SK-N-MC (cell line): Measurements from ENCODE around the gene MC1R.

ENCODE experiments used
- EZH2 ChIP-seq: fragments of 200-600 bp; sonication (generic); IDR thresholded peaks from one replicate; pipeline ENCODE4 v1.6.1; 2017; ENCODE audit warnings: antibody characterized with exemption
- FOXP2 ChIP-seq: optimal IDR thresholded peaks from 2 replicates; pipeline ENCODE3; 2011; ENCODE audit warnings: mild to moderate bottlenecking, moderate library complexity; ENCODE audit not compliant: insufficient read depth; ENCODE audit errors: extremely low read length, control extremely low read depth

GRCh38 chr16:89922884-89923639 is 4.4 kb downstream of the MC1R start, which contains the start of gene TUBB3:
- TF ChIP-seq FOXP2: no peak
- no peak for TF ChIP-seq EZH2
